Panc1 (cell line): Measurements from ENCODE around the gene ASNSD1. TPM values are rescaled to one million over a fixed set of nuclear protein-coding genes. Genes with fewer than 3 reads are reported as not detected.

Experiments
- ATAC-seq: fragments of 200-7000 bp; cut with Tn5 transposase; 2 replicates; pipeline ENCODE4 v1.9.1; 2020; ENCODE audit warnings: mild to moderate bottlenecking, moderate library complexity
- BruUV-seq: library from RNA; stranded (reverse); fragments of 400-500 nt; replicated peaks from 2 replicates; lab custom pipeline; 2021; lab: Mats Ljungman, UMichigan
- CTCF ChIA-PET: fragments of 300-600 bp; sonication (Branson Sonifier 250); formaldehyde crosslinking; loops from one replicate; lab custom pipeline; 2022; ENCODE audit warnings: antibody characterized with exemption; lab: Charles Lee
- POLR2A ChIA-PET: fragments of 300-600 bp; sonication (Branson Sonifier 250); formaldehyde crosslinking; loops from one replicate; lab custom pipeline; 2022; ENCODE audit warnings: antibody characterized with exemption; lab: Charles Lee
- DNase-seq: peaks from one replicate; pipeline ENCODE4 v3.0.0-alpha.2; 2010; ENCODE audit warnings: low read depth, low spot score
- H3K27ac ChIP-seq: 2 replicates; pipeline ENCODE4 v1.5.1; 2011; ENCODE audit warnings: mild to moderate bottlenecking, low read length, inconsistent platforms
- H3K27me3 ChIP-seq: fragments of 200-500 bp; sonication (Bioruptor generic); 2 replicates; pipeline ENCODE4 v1.6.0; 2014; ENCODE audit warnings: low read length, inconsistent platforms; ENCODE audit not compliant: control insufficient read depth, insufficient read depth
- H3K36me3 ChIP-seq: fragments of 200-500 bp; sonication (Bioruptor generic); 2 replicates; pipeline ENCODE4 v1.5.1; 2014; ENCODE audit warnings: inconsistent platforms, mild to moderate bottlenecking, low read length, moderate library complexity; ENCODE audit not compliant: control insufficient read depth, insufficient read depth
- H3K4me1 ChIP-seq: 2 replicates; pipeline ENCODE4 v1.5.1; 2011; ENCODE audit warnings: inconsistent platforms, mild to moderate bottlenecking, low read length, moderate library complexity; ENCODE audit not compliant: control insufficient read depth, insufficient read depth
- H3K4me3 ChIP-seq, 2 experiments: 2 replicates each; pipeline ENCODE4 v1.5.1; 2011 to 2012; ENCODE audit warnings: low read depth in 2 of 2, low read length in 2 of 2, mild to moderate bottlenecking in 2 of 2, inconsistent platforms in 1 of 2, moderate library complexity in 1 of 2
- H3K9me3 ChIP-seq: fragments of 200-500 bp; sonication (Bioruptor generic); 2 replicates; pipeline ENCODE4 v1.5.1; 2014; ENCODE audit warnings: low read depth, mild to moderate bottlenecking, inconsistent platforms, low read length, moderate library complexity; ENCODE audit not compliant: control insufficient read depth, insufficient read depth
- CTCF ChIP-seq: fragments of 450-650 bp; IDR thresholded peaks from 2 replicates; pipeline ENCODE4 v1.5.1; 2017; ENCODE audit warnings: mild to moderate bottlenecking
- POLR2AphosphoS5 ChIP-seq: IDR thresholded peaks from 2 replicates; pipeline ENCODE4 v1.6.1; 2012; ENCODE audit warnings: mild to moderate bottlenecking, low read depth, low read length, moderate library complexity
- REST ChIP-seq, 2 experiments: IDR thresholded peaks; 2 replicates each; pipeline ENCODE4 v1.6.1; 2011 to 2012; ENCODE audit warnings: low read depth in 2 of 2, control low read depth in 1 of 2, low read length in 1 of 2, mild to moderate bottlenecking in 1 of 2, moderate library complexity in 1 of 2; ENCODE audit not compliant: insufficient read depth in 1 of 2
- SIN3A ChIP-seq: IDR thresholded peaks from 2 replicates; pipeline ENCODE4 v1.6.1; 2012; ENCODE audit warnings: low read depth, mild to moderate bottlenecking, low read length, moderate library complexity, borderline replicate concordance; ENCODE audit not compliant: insufficient read depth
- TCF7L2 ChIP-seq: IDR thresholded peaks from 2 replicates; pipeline ENCODE4 v1.6.1; 2011; ENCODE audit warnings: mild to moderate bottlenecking, low read depth, low read length, inconsistent platforms
- in situ Hi-C: cut with HindIII; loops from 2 replicates; pipeline ENCODE4 v1.10.0; 2016; ENCODE audit warnings: low sequenced_read_pairs, low pct_unique_long_range_greater_than_20kb
- intact Hi-C: fragments of 100-400 bp; cut with micrococcal nuclease; formaldehyde crosslinking; loops from one replicate; pipeline ENCODE4 v1.10.0; 2022; ENCODE audit not compliant: unreplicated experiment
- total RNA-seq: library from RNA; stranded (reverse); gene quantifications from one replicate; pipeline ENCODE4 v1.2.1, GENCODE V29; 2021; ENCODE audit not compliant: unreplicated experiment

Gene ASNSD1
- total RNA-seq, 1 experiment from 2014 or later: 30.3 TPM

- CTCF ChIA-PET: no interaction called here
- ATAC-seq: no peak
Observed at GRCh38 chr2:189657867-189658266, 3.4 kb upstream of the ASNSD1 start.

GRCh38 chr2:189658306-189659212 lies 2.7 kb upstream of the ASNSD1 start:
- ATAC-seq: no peak
- Histone ChIP-seq H3K4me1 (peaks cover 5% of the 10 kb centered on the region), H3K27me3 (no peaks in the 10 kb centered on the region), H3K4me3 (no peak overlapping the region), H3K36me3 (peaks cover 7% of the 10 kb centered on the region; the same call in 1 of the 2 replicates), H3K27ac (no peak overlapping the region), H3K9me3 (no peaks in the 10 kb centered on the region)
- no TSS peak for BruUV-seq
- CTCF ChIA-PET: no interaction called here
- in situ Hi-C loops: no loop called here
- intact Hi-C loops: no loop called here
- DNase-seq: no peak
- POLR2A ChIA-PET: no interaction called here
- TF ChIP-seq SIN3A (no peak), REST (IDR thresholded peaks at IDR 0.05; ENCODE audit: insufficient read depth in 1 of 2, low read depth in 2 of 2, low read length in 1 of 2) (no peak), POLR2AphosphoS5 (no peak), CTCF (no peak)

More at GRCh38 chr2:189657867-189658266, 3.4 kb upstream of the ASNSD1 start:
- in situ Hi-C loops (no loop called here), intact Hi-C loops (no loop called here)
- no peak for DNase-seq
- Histone ChIP-seq H3K4me3 (no peak overlapping the region), H3K36me3 (peaks cover 7% of the 10 kb centered on the region; the same call in 1 of the 2 replicates), H3K4me1 (peaks cover 5% of the 10 kb centered on the region), H3K27ac (no peak overlapping the region), H3K9me3 (no peaks in the 10 kb centered on the region), H3K27me3 (no peaks in the 10 kb centered on the region)
- TF ChIP-seq POLR2AphosphoS5: no peak
- no peak for TF ChIP-seq CTCF
- no peak for TF ChIP-seq TCF7L2
- no peak for TF ChIP-seq REST (IDR thresholded peaks at IDR 0.05; ENCODE audit: insufficient read depth in 1 of 2, low read depth in 2 of 2, low read length in 1 of 2)
- no peak for TF ChIP-seq SIN3A
- POLR2A ChIA-PET: no interaction called here
- BruUV-seq: no TSS peak
